NCI-H1105 treated with DMSO at 0.1 percent for 48 hours (cell line): ENCODE results near the gene POLRMT.
"Not testable (repeated sequence)": the region's sequence is repeated elsewhere in the genome, so short reads cannot be mapped to it uniquely, and the experiment has no call there.

Experiments used
- DNase-seq: peaks from one replicate; lab custom pipeline; 2025; lab: John Stamatoyannopoulos, UW

The POLRMT gene

GRCh38 chr19:647566-648284 is 14.4 kb upstream of the POLRMT start:
- no peak for DNase-seq

DNA sequence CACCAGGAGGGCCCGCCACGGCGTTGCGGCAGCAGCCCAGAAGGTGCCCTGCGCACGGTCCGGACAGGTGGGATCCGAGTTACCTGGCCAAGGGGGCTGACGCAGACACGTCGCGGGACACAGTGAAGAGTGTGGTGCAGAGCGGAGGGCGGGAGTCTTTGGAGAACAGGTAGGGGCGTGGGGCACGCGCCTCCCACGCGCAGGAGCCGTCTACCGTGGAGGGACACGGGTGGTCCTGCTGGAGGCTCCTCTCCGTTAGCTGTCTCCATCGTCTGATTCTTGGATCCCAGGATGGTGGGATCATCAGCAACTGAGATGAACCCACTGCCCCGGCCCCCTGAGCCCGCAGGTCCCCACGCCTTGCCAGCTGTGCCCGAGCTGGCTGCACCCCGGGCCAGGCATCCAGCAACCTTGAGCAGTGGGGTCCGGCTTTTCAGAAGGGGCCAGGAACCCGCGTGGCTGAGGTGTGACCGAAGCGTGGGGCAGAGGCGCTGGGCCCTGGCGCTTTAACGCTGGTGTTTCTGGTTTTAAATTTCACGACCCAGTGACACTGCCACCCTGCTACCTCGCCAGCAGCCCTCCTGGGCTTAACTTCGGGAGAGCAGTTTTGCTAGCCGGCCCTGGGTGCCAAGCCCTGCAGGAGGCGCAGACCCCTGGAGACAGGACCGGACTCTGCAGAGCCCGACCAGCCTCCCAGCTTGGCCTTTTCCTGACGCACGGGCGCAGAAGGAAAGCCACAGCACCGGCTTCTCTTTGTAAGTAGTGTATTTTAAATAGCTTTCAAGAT is 13.6 kb upstream of the POLRMT start:
- DNase-seq, result no peak

DNA sequence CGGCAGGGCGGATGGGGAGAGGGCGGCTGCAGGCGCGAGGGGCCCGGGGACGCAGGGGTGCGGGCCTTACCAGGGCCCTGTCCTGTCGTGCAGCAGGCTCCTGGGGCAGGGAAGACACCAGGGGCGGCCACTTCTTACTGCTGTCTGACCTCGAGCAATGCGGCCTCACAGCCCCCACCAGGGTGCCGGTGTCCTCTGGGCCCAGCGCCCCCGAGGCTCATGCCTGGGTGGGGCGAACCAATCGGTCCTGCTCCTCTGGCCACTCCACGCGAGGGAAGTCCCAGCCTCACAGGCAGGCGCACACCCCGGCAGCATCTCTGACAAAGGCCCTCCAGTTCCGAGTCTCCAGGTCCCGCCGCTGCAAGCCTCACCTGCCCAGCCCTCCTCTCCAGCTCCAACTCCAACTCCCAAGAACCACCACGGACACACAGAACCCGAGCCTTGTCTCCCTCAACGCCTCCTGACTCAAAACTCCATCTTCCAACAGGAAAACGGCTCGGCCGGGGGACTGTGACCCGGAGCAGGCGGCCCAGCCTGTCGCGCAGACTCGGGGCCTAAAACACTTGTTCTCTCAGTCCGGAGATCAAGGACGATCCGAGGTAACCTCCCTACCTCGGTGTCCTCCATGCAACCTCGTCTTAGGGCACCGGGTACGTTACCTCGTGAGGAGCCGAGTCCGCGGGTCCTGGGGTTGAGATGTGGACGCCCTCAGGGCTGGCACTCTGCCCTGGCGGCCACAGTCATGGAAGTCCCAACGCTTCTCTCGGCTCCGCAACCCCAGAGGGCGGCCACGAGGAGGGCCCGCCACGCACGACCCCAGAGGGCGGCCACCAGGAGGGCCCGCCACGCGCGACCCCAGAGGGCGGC is 12.8 kb upstream of the POLRMT start:
- DNase-seq, result no peak

GRCh38 chr19:644789-645188 is 11.5 kb upstream of the POLRMT start:
- DNase-seq, result no peak

DNA sequence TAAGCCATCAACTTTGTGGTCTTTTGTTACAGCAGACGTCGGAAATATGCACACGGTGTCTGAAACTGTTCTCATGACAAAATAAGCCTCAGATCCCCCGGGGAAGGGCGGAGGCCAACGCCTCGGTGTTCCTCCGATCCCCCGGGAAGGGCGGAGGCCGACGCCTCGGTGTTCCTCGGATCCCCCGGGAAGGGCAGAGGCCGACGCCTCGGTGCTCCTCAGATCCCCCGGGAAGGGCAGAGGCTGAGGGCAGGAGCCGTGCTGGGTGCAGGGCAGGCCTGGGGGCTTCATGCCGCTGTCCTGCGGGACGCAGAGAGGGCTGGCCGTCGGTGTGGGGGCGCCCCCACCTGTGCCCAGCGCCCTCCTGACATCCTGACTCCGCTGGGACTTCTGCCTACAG is 11.0 kb upstream of the POLRMT start:
- DNase-seq, result no peak

- DNase-seq, result no peak
Observed at GRCh38 chr19:643736-644135, 10.4 kb upstream of the POLRMT start.

- DNase-seq, result no peak
Observed at GRCh38 chr19:642767-643727, 9.7 kb upstream of the POLRMT start.

DNA sequence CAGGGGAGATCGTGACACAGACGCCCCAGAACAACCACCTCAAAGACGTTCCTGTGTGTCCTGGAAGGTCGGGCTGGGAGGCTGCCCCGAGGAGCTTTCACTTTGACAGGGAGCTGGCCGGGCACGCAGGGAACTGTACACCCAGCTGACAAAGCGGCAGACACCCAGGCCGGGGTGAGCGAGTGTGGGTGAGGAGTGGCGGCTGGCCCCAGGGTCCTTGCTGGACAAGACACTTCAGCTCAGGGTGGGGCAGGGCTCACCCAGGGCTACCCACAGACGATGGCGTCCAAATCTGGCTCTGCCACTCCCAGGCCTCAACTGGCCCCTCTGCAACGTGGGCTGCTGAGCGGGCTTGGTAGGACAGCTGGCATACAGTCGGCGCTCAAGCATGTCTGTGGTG is 8.4 kb upstream of the POLRMT start:
- no peak for DNase-seq

DNA sequence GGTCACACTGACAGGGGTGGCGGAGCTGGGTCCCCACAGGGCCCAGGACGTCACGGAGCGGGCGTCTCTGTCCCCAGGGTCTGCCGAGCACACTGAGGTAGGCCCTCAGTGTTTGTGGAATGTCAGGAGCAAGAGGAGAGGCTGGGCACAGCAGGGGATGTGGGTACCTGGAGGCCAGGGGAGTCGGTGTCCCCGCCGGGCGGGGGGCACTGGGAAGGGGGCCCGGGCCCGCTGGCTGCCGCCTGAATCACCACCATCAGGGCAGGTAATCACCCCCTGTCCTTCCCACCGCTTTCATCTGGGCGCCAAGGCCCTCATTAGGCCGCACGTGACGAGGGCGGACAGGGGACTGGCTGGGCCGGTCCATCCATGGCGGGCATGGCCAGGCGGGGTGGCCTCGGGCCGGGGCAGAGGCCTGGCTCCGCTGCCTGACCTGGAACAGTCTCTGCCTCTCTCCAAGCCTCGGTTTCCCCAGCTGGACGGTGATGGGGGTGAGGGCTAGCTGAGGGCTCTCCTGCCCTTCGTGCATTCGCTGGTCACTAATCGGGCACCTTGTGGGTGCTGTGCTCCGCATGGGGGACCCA is 7.4 kb upstream of the POLRMT start:
- DNase-seq, result no peak

GRCh38 chr19:640161-640558 is 6.8 kb upstream of the POLRMT start:
- DNase-seq, result no peak

DNA sequence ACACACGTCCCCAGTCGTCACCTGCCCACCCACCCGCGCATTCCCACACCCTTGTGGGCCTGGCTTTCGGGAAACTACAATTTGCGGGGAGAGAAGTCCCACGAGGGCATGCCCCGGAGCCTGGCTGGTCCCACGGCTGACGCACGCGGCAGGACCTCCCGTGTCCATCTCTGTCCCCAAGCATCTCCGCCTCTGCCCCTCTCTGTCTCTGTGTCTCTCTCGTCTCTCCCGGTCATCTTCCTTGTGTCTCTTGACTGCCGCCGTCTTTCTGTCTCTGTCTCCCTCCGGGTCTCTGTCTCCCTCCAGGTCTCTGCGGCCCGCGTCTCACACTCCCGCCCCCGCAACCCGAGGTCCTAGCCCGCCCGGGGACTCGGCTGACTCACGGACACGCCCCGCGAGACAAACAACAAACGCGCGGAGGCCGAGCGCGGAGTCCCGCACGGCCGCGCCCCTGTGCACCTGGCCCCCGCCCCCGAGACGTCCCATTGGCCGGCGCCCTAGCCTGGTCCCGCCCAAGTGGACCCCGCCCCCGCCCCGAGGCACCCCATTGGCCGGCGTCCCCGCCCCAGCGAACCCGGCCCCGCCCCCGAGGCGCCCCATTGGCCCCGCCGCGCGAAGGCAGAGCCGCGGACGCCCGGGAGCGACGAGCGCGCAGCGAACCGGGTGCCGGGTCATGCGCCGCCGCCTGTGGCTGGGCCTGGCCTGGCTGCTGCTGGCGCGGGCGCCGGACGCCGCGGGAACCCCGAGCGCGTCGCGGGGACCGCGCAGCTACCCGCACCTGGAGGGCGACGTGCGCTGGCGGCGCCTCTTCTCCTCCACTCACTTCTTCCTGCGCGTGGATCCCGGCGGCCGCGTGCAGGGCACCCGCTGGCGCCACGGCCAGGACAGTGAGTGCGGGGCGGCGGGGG is 6.2 kb upstream of the POLRMT start, which contains the start of gene FGF22:
FGF22 (plus strand) TSS at position 627 of the 908 bp plus-strand sequence; CDS start at position 674, 47 bp downstream.
- peak; percentile 79 for DNase-seq

DNA sequence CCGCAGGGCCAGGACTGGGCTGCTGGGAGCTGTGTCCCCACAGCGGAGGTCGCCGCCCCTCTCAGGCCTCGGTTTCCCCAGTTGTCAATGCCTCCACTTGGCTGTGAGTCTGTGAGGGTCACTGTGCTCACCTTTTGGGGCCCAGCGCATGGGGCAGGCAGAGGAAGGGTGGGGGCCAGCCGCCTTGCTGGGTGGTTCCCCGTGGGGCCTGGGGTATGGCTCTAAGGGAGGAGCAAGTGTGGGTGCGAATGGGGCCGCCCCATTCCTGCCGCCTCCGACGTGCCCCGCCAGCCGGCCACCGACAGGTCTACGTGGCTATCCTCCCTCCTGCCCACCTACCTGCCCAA is 5.5 kb upstream of the POLRMT start:
- no peak for DNase-seq

GRCh38 chr19:634975-635652 is 1.8 kb upstream of the POLRMT start:
- no peak for DNase-seq

- DNase-seq, result no peak
Observed at GRCh38 chr19:633786-634639, 676 bp upstream of the POLRMT start.

DNA sequence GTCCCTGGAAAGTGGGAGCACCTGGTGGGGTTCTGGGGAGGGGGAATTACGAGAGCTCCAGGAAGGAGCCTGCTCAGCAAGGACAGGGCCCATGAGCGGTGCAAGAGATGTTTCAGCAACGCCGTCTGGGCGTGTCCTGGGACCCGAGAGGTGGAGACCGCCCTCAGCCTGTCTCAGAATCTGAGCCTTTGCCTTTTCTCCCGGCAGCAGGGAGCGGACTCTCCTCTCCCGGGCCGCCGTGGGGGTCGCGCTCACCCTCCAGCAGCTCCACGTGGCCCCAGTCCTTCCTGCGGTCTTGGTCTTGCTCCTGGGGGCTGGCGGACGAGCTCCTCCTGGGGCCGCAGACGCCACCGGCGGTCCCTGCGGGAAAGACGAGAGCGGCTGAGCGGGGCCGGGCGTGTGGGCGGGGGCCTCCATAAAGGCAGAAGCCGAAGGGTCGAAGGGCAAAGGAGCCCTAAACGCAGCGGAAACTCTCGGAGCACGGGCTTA is 714 bp downstream of the POLRMT start:
- DNase-seq, result no peak

- no peak for DNase-seq
Observed at GRCh38 chr19:629961-630714, 3.2 kb downstream of the POLRMT start.

- not testable (repeated sequence) for DNase-seq
Observed at GRCh38 chr19:629515-629914, 3.8 kb downstream of the POLRMT start.
